SW 1271 (cell line): ENCODE data around the gene RAPGEF4.

Experiments
- DNase-seq, 2 experiments: peaks; one replicate each; lab custom pipeline; 2025; lab: John Stamatoyannopoulos, UW

RAPGEF4 gene

GRCh38 chr2:172996387-172996961 lies 260.8 kb downstream of the RAPGEF4 start:
- DNase-seq, result no peak

- no peak for DNase-seq
Observed at GRCh38 chr2:172997031-172997430, 261.4 kb downstream of the RAPGEF4 start.

GRCh38 chr2:172998547-172999272 lies 263.1 kb downstream of the RAPGEF4 start:
- no peak for DNase-seq

- DNase-seq, result no peak
Observed at GRCh38 chr2:172999641-173000386, 264.2 kb downstream of the RAPGEF4 start.

- no peak for DNase-seq
Observed at GRCh38 chr2:173001664-173002604, 266.3 kb downstream of the RAPGEF4 start.

GRCh38 chr2:173002751-173003541 lies 267.3 kb downstream of the RAPGEF4 start:
- no peak for DNase-seq

GRCh38 chr2:173008786-173009185 lies 273.1 kb downstream of the RAPGEF4 start:
- no peak for DNase-seq

GRCh38 chr2:173010233-173010632 lies 274.6 kb downstream of the RAPGEF4 start:
- no peak for DNase-seq

GRCh38 chr2:173016451-173016850 lies 280.8 kb downstream of the RAPGEF4 start:
- DNase-seq, result no peak

GRCh38 chr2:173017646-173018420 lies 282.2 kb downstream of the RAPGEF4 start:
- no peak for DNase-seq

- DNase-seq, result no peak
Observed at GRCh38 chr2:173019755-173020154, 284.1 kb downstream of the RAPGEF4 start.

- peak in 1 of 2 experiments; percentile 21 for DNase-seq
Observed at GRCh38 chr2:173021939-173022371, 286.3 kb downstream of the RAPGEF4 start.

- no peak for DNase-seq
Observed at GRCh38 chr2:173023718-173024117, 288.1 kb downstream of the RAPGEF4 start.

GRCh38 chr2:173026479-173026878 lies 290.8 kb downstream of the RAPGEF4 start:
- no peak for DNase-seq

GRCh38 chr2:173027181-173028128 lies 291.8 kb downstream of the RAPGEF4 start:
- peak; percentile 7 to 70 for DNase-seq

GRCh38 chr2:173028141-173028540 lies 292.5 kb downstream of the RAPGEF4 start:
- no peak for DNase-seq

GRCh38 chr2:173028671-173029070 lies 293.0 kb downstream of the RAPGEF4 start:
- no peak for DNase-seq

GRCh38 chr2:173030561-173031490 lies 295.2 kb downstream of the RAPGEF4 start:
- no peak for DNase-seq
